ENCODE measurements around the gene SNUPN. TPM values are rescaled to one million over a fixed set of nuclear protein-coding genes. Genes with fewer than 3 reads are reported as not detected.
"Not testable (repeated sequence)": the region's sequence is repeated elsewhere in the genome, so short reads cannot be mapped to it uniquely, and the experiment has no call there.

Gene SNUPN
- total RNA-seq, 1 donor from 2014 or later = 23.3 TPM

GRCh38 chr15:75637245-75638009 is 11.9 kb upstream of the SNUPN start:
- no peak for DNase-seq (ENCODE audit: low spot score)

- DNase-seq (ENCODE audit: low spot score) = no peak
These were observed 10.5 kb upstream of the SNUPN start for GRCh38 chr15:75636026-75636425.

GRCh38 chr15:75633922-75634321 is 8.4 kb upstream of the SNUPN start:
- not testable (repeated sequence) for DNase-seq (ENCODE audit: low spot score)

GRCh38 chr15:75631935-75632334 is 6.4 kb upstream of the SNUPN start:
- DNase-seq (ENCODE audit: low spot score) = no peak

GRCh38 chr15:75622505-75622904 is 3.0 kb downstream of the SNUPN start:
- DNase-seq (ENCODE audit: low spot score) = no peak

GRCh38 chr15:75620841-75621391 is 4.6 kb downstream of the SNUPN start:
- peak; percentile 71 for DNase-seq (ENCODE audit: low spot score)

GRCh38 chr15:75620058-75620820 is 5.3 kb downstream of the SNUPN start:
- no peak for DNase-seq (ENCODE audit: low spot score)

GRCh38 chr15:75616766-75617165 is 8.8 kb downstream of the SNUPN start:
- no peak for DNase-seq (ENCODE audit: low spot score)

- no peak for DNase-seq (ENCODE audit: low spot score)
These were observed 18.5 kb downstream of the SNUPN start for GRCh38 chr15:75606711-75607699.

GRCh38 chr15:75606026-75606425 is 19.5 kb downstream of the SNUPN start:
- no peak for DNase-seq (ENCODE audit: low spot score)

GRCh38 chr15:75599401-75599800 is 26.1 kb downstream of the SNUPN start:
- DNase-seq (ENCODE audit: low spot score) = no peak

- DNase-seq (ENCODE audit: low spot score) = no peak
These were observed 27.2 kb downstream of the SNUPN start for GRCh38 chr15:75598361-75598760.

GRCh38 chr15:75597667-75598341 is 27.7 kb downstream of the SNUPN start:
- DNase-seq (ENCODE audit: low spot score) = no peak

- no peak for DNase-seq (ENCODE audit: low spot score)
These were observed 28.7 kb downstream of the SNUPN start for GRCh38 chr15:75596703-75597345.

- no peak for DNase-seq (ENCODE audit: low spot score)
These were observed 31.2 kb downstream of the SNUPN start for GRCh38 chr15:75594276-75594675.

- no peak for DNase-seq (ENCODE audit: low spot score)
These were observed 33.7 kb downstream of the SNUPN start for GRCh38 chr15:75591655-75592364.

GRCh38 chr15:75590239-75590638 is 35.3 kb downstream of the SNUPN start:
- no peak for DNase-seq (ENCODE audit: low spot score)

- DNase-seq (ENCODE audit: low spot score) = no peak
These were observed 36.5 kb downstream of the SNUPN start for GRCh38 chr15:75589071-75589470.

- not testable (repeated sequence) for DNase-seq (ENCODE audit: low spot score)
These were observed 39.1 kb downstream of the SNUPN start for GRCh38 chr15:75586422-75586821.

GRCh38 chr15:75584121-75584520 is 41.4 kb downstream of the SNUPN start:
- no peak for DNase-seq (ENCODE audit: low spot score)

Measured in mucosa of gallbladder (tissue), 1 donor.